ENCODE measurements around the gene IKZF5. TPM values are rescaled to one million over a fixed set of nuclear protein-coding genes. Genes with fewer than 3 reads are reported as not detected.

Gene IKZF5, protein sequence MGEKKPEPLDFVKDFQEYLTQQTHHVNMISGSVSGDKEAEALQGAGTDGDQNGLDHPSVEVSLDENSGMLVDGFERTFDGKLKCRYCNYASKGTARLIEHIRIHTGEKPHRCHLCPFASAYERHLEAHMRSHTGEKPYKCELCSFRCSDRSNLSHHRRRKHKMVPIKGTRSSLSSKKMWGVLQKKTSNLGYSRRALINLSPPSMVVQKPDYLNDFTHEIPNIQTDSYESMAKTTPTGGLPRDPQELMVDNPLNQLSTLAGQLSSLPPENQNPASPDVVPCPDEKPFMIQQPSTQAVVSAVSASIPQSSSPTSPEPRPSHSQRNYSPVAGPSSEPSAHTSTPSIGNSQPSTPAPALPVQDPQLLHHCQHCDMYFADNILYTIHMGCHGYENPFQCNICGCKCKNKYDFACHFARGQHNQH
- total RNA-seq (2014; rRNA removed; shearing (Covaris generic)) = 1.0 and 4.4 TPM in 2 replicates

DNA sequence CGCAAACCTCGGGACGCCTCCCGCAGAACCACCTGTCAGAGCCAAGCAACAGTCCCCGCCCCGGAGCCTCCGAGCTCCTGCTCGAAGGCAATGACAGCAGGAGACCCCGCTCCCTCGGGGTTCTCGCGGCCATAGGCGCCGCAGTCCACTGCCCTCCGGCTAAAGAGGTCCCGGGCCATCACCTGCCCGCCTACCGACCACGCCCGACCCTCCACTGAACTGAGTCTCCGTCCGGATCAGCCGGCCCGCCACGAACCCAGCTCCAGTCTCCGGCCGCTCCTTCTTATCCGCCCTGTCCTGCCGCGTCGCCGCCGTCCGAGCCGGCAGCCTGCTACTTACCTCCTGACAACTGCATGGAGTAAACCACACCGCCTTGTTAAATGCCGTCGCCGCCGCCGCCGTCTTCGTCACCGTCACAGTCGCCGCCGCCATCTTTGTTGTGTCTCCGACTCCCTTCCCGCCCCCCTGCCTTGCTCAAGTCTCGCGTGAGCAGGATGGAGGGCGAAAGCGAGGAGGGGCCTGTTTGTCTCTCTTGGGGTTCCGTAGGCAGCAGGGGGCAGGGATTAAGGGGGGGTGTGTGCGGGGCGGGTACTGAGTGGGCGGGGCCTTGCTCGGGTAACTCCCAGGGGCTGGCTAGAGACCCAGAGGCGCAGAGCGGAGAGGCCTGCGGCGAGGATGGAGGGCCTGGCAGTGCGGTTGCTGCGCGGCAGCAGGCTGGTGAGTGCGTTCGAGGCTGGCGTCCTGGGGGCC, at the start of gene IKZF5, which contains the start of gene ACADSB:
Gene IKZF5, minus strand, starts transcription at position 441 of the 750 bp plus-strand sequence. CDS start 10,170 bp downstream, outside the sequence.
Gene ACADSB, plus strand, starts transcription at position 652 of the 750 bp plus-strand sequence. Its CDS starts 24 bp downstream, at position 676.
- DNase-seq (ENCODE audit: low read depth in 1 of 2, low spot score in 2 of 2) = peak; percentile 93 to 97
- peak within 1 kb of the TSS; percentile 91 for H3K4me3 ChIP-seq
- no peaks in the 10 kb centered on the region for H3K27me3 ChIP-seq (replicated peaks)
- no peaks in the 10 kb centered on the region for H3K9me3 ChIP-seq (replicated peaks)
- peaks cover 5% of the 10 kb centered on the region for H3K36me3 ChIP-seq
- H3K4me1 ChIP-seq (replicated peaks) = peaks cover 15% of the 10 kb centered on the region
- peak within 1 kb of the TSS; percentile 58 for H3K27ac ChIP-seq

DNA sequence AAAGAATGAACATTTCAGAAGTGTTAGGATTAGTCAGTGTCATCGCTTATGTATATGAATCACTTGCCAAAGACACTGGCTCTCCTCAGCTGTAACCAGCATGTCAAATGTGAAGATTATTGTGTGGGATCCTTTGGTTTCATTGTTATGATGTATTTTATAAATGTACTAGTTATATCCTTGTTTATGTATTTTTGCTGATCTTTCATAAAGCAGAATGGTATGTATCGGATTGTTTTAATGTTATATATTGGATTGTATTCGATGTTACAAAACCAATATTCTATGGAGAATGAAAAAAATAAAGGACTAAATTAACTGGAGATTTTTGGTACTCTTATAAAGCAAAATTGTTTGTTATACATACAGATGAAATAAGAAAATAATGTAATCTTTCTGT, 49.4 kb upstream of the IKZF5 start:
- H3K4me1 ChIP-seq (replicated peaks) = no peaks in the 10 kb centered on the region

DNA sequence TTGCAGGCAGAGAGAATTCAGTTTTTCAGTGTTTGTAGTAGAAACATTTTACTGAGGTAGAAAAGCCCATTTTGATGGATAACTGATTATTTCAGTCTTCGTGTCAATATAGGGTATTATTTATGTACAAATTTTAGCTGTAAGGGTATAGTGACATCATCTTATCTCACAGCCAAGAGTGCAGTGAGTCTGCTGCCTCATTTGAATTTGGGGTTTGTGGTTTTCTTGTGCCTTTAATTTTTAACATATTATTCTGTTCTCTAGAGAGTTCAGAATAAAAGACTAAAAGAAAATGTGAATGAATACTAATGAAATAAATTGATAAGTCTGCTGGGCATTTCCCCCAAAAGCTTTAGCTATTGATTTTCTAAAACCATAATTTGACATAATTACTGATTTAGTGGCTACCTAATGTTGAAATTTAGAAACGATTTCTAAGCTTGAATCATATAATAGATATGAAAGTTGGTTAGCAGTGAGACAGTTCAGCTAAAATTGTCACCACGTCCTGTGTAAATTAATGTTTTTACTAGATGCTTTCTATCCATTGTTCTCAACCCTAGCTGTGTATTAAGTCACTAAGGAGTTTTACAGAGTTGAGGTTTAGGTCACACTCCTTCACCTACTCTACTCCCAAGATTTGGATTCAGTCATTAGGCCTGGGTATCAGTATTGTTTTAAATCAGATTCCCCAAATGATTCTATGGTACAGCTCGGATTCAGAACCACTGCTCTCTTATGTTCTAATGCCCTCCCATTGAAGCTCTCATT, 37.6 kb upstream of the IKZF5 start:
- Histone ChIP-seq H3K27ac (no peak overlapping the region), H3K27me3 (replicated peaks) (no peaks in the 10 kb centered on the region), H3K4me1 (replicated peaks) (peaks cover 18% of the 10 kb centered on the region), H3K9me3 (replicated peaks) (no peaks in the 10 kb centered on the region), H3K4me3 (no peak overlapping the region), H3K36me3 (no peaks in the 10 kb centered on the region)
- DNase-seq (ENCODE audit: low read depth in 1 of 2, low spot score in 2 of 2) = no peak

More for the DNA sequence above, 49.4 kb upstream of the IKZF5 start:
- H3K27me3 ChIP-seq (replicated peaks) = 0 out of 2 replicates have a peak, but pooled peaks cover 3% of the 10 kb centered on the region
- H3K9me3 ChIP-seq (replicated peaks) = no peaks in the 10 kb centered on the region
- DNase-seq (ENCODE audit: low read depth in 1 of 2, low spot score in 2 of 2) = no peak
- H3K36me3 ChIP-seq = no peaks in the 10 kb centered on the region; the same call in 1 of the 2 replicates
- H3K4me3 ChIP-seq = no peak overlapping the region
- no peak overlapping the region for H3K27ac ChIP-seq

DNA sequence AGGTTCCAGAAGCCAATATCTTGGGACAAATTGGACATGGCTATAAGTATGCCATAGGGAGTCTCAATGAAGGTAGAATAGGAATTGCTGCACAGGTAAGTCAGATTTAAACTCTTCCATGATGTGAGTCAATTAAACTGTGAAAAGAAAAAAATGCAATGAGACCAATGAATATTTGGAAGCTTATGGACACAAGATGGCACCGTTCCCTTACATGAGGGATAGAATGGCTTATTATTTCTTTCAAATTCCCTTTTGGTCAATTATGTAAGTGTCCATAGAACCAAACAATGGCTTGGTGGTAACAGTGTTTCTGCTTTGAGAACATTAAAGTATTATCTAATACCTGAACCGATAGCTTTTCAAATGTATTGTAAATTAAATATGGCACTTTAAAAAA, 35.8 kb upstream of the IKZF5 start:
- Histone ChIP-seq H3K4me3 (no peak overlapping the region), H3K27me3 (replicated peaks) (no peaks in the 10 kb centered on the region), H3K36me3 (no peaks in the 10 kb centered on the region), H3K4me1 (replicated peaks) (peaks cover 3% of the 10 kb centered on the region), H3K27ac (no peak overlapping the region), H3K9me3 (replicated peaks) (no peaks in the 10 kb centered on the region)
- peak in 1 of 2 experiments; percentile 10 for DNase-seq (ENCODE audit: low read depth in 1 of 2, low spot score in 2 of 2)

DNA sequence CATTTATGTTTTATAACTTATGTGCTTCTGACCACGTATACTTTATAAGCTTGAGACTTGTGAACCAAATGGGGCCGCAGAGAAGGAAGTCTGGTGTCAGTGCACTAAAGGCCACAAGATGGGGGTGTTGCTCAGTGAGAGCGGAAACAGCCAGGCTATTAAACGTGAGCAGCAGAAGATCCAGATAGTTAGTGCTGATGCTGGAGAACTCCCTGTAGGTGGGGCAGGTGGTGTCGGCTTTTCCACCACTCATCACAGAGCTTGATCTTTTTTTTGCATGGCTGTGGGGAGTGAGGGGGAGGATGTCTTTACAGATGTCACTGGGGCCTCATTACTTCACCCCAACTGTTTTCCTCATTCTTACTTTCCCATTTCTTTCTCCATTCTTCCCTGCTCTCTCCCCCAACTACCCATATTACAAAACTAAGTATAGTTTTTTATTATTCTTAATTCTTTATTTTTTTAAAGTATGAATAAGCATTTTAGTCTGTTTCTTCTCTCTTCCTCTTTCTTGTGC, 34.9 kb upstream of the IKZF5 start:
- Histone ChIP-seq H3K27ac (no peak overlapping the region), H3K36me3 (no peaks in the 10 kb centered on the region), H3K4me1 (replicated peaks) (no peaks in the 10 kb centered on the region), H3K27me3 (replicated peaks) (no peaks in the 10 kb centered on the region), H3K4me3 (no peak overlapping the region), H3K9me3 (replicated peaks) (no peaks in the 10 kb centered on the region)
- peak; percentile 36 to 46 for DNase-seq (ENCODE audit: low read depth in 1 of 2, low spot score in 2 of 2)

DNA sequence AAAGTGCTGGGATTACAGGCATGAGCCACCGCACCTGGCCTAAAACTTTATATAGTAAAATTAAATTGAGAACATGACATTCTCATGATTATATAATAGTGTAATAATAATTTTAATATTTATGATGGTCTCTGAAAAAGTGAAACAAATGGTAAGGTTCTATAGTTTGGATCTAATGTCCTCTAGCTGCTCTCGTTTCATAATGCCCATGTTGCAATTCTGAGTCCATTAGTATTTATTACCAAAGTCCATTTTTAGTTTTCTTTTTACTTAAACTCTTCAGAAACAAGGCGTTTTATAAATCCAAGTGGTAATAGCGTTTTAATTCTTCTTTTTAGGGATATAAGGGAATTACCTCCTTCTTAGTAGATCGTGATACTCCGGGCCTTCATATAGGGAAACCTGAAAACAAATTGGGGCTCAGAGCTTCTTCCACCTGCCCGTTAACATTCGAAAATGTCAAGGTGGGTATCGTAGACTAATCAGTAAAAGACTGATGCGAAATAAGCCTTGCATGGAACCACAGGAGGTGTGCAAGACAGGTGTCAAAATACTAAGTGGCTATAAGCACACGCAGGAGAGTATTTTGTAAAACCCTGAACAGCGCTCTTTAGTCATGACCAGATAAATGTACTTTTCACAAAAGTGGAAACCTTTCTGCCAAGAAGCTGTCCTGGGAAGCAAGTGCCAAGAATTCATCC, 34.3 kb upstream of the IKZF5 start:
- Histone ChIP-seq H3K9me3 (replicated peaks) (no peaks in the 10 kb centered on the region), H3K27ac (no peak overlapping the region), H3K36me3 (no peaks in the 10 kb centered on the region), H3K4me1 (replicated peaks) (no peaks in the 10 kb centered on the region), H3K4me3 (no peak overlapping the region), H3K27me3 (replicated peaks) (no peaks in the 10 kb centered on the region)
- DNase-seq (ENCODE audit: low read depth in 1 of 2, low spot score in 2 of 2) = no peak

DNA sequence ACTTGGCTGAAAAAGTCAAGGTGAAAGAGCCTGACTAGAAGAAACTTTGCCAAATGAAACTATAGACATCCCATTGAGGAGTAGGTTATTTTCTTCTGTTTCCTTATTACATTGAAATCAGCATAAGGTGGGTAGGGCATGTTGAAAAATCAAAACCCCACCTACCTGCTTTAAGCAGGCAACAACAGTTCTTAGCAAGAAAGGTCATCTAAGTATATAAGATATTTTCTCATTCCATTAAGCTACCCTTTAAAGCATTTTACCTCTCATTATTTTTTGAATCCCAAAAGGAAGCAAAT, 31.0 kb upstream of the IKZF5 start:
- Histone ChIP-seq H3K27me3 (replicated peaks) (no peaks in the 10 kb centered on the region), H3K9me3 (replicated peaks) (no peaks in the 10 kb centered on the region), H3K36me3 (peaks cover 3% of the 10 kb centered on the region; the same call in 1 of the 2 replicates), H3K27ac (no peak overlapping the region), H3K4me3 (no peak overlapping the region), H3K4me1 (replicated peaks) (no peaks in the 10 kb centered on the region)
- DNase-seq (ENCODE audit: low read depth in 1 of 2, low spot score in 2 of 2) = no peak

DNA sequence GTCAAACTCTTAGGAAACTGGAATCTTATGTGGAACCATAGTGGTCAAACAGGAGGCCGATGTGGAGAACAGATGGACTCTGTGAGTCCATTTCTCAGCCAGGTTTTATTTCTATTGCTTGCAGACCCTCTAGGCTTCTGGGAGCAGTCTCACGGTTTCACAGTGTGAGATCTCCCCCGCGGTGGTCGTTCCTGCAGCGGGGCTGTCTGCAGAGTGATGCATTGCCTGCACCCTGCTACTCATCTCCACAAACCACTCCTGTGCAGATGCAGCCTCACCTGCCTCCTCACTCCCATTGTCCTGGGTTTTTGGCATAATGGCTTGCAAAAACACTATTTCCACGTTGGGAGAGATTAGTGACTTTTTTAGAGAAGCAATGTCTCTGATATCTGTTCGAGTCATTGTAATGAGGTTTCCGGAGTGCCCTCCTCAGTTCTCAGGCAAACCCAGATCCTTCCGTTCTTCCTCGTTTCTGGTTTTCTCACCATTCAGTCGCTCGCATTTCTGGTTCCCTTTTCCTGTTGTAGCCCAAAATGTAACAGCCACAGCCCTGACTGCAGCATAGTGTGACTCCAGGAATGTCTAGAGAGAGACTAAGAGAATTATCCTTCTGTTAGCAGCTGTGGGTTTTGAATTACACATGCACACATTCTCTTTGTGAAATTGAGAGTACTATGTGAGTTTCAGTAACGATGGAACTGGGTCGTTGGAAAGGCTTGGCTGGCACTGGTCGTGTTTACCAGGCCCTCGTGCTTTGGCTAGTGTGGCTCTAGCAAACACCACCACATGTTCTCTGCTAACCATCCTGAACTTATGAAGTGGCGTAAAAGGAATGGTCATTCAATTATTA, 30.4 kb upstream of the IKZF5 start:
- no peak overlapping the region for H3K27ac ChIP-seq
- H3K27me3 ChIP-seq (replicated peaks) = no peaks in the 10 kb centered on the region
- no peak overlapping the region for H3K4me3 ChIP-seq
- H3K9me3 ChIP-seq (replicated peaks) = no peaks in the 10 kb centered on the region
- no peak for DNase-seq (ENCODE audit: low read depth in 1 of 2, low spot score in 2 of 2)
- H3K4me1 ChIP-seq (replicated peaks) = no peaks in the 10 kb centered on the region
- H3K36me3 ChIP-seq = peaks cover 3% of the 10 kb centered on the region; the same call in 1 of the 2 replicates

DNA sequence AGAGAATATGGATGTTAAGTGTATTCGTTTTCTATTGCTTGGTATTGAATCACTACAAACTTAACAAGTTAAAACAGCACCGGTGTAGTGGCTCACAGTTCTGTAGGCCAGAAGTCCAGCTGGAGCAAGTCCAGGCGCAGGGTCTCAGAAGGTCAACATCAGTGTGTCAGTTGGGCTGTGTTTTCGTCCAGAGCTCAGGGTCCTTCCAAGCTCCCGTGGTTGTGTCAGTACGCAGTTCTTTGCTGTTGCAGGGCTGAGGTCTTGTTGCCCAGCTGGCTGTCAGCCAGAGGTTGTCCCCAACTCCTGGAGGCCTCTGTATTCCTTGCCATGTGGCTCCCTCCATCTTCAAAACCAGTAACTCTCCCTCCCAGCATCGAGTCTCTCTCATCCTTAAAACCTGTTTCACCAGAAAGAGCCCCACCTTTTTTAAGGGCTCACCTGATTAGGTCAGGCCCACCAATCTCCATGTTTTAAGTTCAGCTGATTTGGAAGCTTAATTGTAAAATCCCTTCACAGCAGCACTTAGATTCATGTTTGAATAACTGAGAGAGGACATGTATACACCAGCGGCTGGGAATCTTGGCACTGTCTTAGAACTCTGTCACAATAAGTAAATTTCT, 27.0 kb upstream of the IKZF5 start:
- DNase-seq (ENCODE audit: low read depth in 1 of 2, low spot score in 2 of 2) = no peak
- H3K27me3 ChIP-seq (replicated peaks) = no peaks in the 10 kb centered on the region
- H3K4me1 ChIP-seq (replicated peaks) = 0 out of 2 replicates have a peak, but pooled peaks cover 3% of the 10 kb centered on the region

DNA sequence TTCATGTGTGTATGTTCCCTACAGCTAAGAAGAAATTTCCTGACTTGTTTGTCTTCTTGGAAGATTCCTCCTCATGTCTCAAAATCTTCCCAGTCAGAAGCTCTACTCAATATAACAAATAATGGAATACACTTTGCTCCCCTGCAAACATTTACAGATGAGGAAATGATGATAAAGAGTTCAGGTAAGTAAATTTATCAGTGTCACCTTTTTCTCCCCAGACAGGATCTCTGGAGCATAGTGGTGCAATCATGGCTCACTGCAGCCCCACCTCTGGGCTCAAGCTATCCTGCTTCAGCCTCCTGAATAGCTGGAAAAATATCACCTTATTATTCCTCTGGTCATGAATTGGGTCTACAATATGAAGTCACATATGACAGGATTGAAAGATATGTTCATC, 25.7 kb upstream of the IKZF5 start:
- DNase-seq (ENCODE audit: low read depth in 1 of 2, low spot score in 2 of 2) = no peak
- H3K36me3 ChIP-seq = peaks cover 3% of the 10 kb centered on the region; the same call in 1 of the 2 replicates
- H3K27me3 ChIP-seq (replicated peaks) = no peaks in the 10 kb centered on the region
- no peak overlapping the region for H3K4me3 ChIP-seq
- H3K4me1 ChIP-seq (replicated peaks) = 0 out of 2 replicates have a peak, but pooled peaks cover 3% of the 10 kb centered on the region
- H3K27ac ChIP-seq = no peak overlapping the region
- no peaks in the 10 kb centered on the region for H3K9me3 ChIP-seq (replicated peaks)

More for the DNA sequence above, 27.0 kb upstream of the IKZF5 start:
- Histone ChIP-seq H3K4me3 (no peak overlapping the region), H3K27ac (no peak overlapping the region), H3K36me3 (peaks cover 3% of the 10 kb centered on the region; the same call in 1 of the 2 replicates), H3K9me3 (replicated peaks) (no peaks in the 10 kb centered on the region)

DNA sequence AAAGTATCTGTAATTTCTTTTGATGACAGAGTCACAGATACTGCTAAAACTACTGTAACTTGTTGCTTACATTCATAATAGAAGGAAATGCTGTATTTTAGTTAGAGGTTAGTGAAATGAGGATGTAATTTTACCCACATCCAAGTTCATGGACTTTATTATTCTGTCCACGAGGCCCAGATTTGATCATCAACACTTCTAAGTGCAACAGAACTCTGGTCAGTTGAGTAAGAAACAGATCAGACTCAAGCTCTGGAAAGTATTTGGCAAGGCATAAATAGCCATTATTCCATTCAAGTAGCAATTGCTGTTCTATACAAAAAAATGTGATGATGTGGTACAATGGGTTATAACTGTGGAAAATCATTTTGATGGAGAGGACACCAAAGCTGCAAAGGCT, 22.5 kb upstream of the IKZF5 start:
- Histone ChIP-seq H3K9me3 (replicated peaks) (no peaks in the 10 kb centered on the region), H3K36me3 (peaks cover 3% of the 10 kb centered on the region; the same call in 1 of the 2 replicates), H3K27ac (no peak overlapping the region), H3K4me1 (replicated peaks) (0 out of 2 replicates have a peak, but pooled peaks cover 3% of the 10 kb centered on the region), H3K27me3 (replicated peaks) (no peaks in the 10 kb centered on the region), H3K4me3 (no peak overlapping the region)
- no peak for DNase-seq (ENCODE audit: low read depth in 1 of 2, low spot score in 2 of 2)

DNA sequence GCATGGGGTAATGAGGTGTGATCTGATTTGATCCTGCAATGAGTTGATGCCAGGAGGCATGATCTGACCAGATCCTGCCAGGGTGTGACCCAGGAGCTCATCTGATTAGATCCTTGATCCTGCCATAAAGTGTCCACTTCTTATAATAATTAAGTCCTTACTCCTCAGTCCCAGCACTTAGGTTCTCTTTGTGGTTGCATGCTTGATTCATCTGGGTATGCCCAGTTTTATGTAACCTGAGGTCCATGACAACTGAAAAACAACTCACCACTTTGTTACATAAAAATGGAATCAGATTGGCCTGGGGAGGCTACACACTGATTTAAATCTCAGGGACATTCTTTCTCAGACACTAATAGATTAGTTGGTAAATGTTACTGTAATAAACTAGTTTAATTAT, 19.3 kb upstream of the IKZF5 start:
- H3K27ac ChIP-seq = no peak overlapping the region
- no peaks in the 10 kb centered on the region for H3K27me3 ChIP-seq (replicated peaks)
- no peaks in the 10 kb centered on the region for H3K9me3 ChIP-seq (replicated peaks)
- DNase-seq (ENCODE audit: low read depth in 1 of 2, low spot score in 2 of 2) = no peak
- H3K4me1 ChIP-seq (replicated peaks) = 0 out of 2 replicates have a peak, but pooled peaks cover 3% of the 10 kb centered on the region
- H3K36me3 ChIP-seq = no peaks in the 10 kb centered on the region
- no peak overlapping the region for H3K4me3 ChIP-seq
